Colonic mucosa (tissue), 4 donors: ENCODE data around the gene CFAP61. TPM values are rescaled to one million over a fixed set of nuclear protein-coding genes. Genes with fewer than 3 reads are reported as not detected.

Experiments
- DNase-seq: peaks from one replicate; pipeline ENCODE4 v3.0.0-alpha.2; 2020
- H3K27ac ChIP-seq: fragments of 200-600 bp; one replicate; pipeline ENCODE4 v1.8.0; 2021
- H3K27me3 ChIP-seq: fragments of 200-600 bp; one replicate; pipeline ENCODE4 v1.8.0; 2021
- H3K36me3 ChIP-seq: fragments of 200-600 bp; one replicate; pipeline ENCODE4 v1.8.0; 2021
- H3K4me1 ChIP-seq: fragments of 200-600 bp; one replicate; pipeline ENCODE4 v1.8.0; 2021; ENCODE audit warnings: mild to moderate bottlenecking
- H3K4me3 ChIP-seq: fragments of 200-600 bp; one replicate; pipeline ENCODE4 v1.8.0; 2021
- H3K9ac ChIP-seq, 2 donors: one replicate each; pipeline ENCODE4 v1.7.0; 2013; ENCODE audit warnings: control low read depth in 2 of 2, low read depth in 2 of 2, low read length in 2 of 2
- H3K9me3 ChIP-seq: fragments of 200-600 bp; one replicate; pipeline ENCODE4 v1.8.0; 2021
- CTCF ChIP-seq: fragments of 200-600 bp; IDR thresholded peaks from one replicate; pipeline ENCODE4 v1.8.0; 2022; ENCODE audit warnings: antibody characterized with exemption, mild to moderate bottlenecking
- intact Hi-C: fragments of 100-400 bp; cut with DNase I; formaldehyde crosslinking; loops from one replicate; pipeline ENCODE4 v1.14.1; 2022
- total RNA-seq, 2 donors: library from RNA; stranded (reverse); fragmentation: NEBNext Ultra II Directional in 1 of 2; extraction: Animal tissue kit (Norgen Biotek cat#: 25700) in 1 of 2; gene quantifications; one replicate each; pipeline ENCODE4 v1.2.1, GENCODE V29; 2021
- donor health status: healthy.
- donor health status: DM: no; HTN: no; CAD: no.
- donor health status: DM: no; HTN: no; CAD: no.

Gene CFAP61
- total RNA-seq, 2 donors from 2014 or later, result 0.32 TPM; not detected in 1

DNA sequence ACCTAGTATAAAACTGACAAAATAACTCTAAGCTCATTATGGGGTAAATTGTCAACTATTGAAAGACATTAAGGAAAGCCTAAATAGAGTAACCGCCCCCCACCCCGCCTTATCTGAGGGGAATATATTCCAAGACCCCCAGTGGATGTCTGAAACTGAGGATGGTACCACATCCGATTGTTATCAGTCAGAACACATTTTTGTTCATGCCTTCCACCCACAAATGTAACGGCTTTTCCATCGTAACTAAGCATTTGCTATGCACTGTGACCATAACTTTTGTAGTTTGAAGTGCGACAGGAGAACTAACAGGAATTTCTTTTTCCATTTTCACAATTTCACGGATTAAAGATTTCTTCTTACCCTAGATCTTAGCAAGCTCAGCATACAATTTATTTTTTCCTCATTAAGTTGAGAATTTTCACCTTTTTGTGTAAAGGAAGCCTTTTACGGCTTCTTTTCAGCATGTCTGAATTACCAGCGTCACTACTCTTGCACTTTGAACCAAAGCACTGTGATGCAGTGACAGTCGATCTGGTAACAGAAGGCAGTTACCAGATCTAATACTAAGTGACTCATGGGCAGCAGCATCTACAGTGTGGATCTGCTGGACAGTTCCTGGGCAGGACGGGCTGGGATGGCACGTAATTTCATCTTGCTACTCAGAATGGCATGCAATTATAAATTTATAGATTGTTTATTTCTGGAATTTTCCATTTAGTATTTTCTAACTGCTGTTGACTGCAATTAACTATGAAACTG is 11.8 kb downstream of the CFAP61 start:
- Histone ChIP-seq H3K9ac (no peak overlapping the region), H3K27ac (no peak overlapping the region), H3K27me3 (no peaks in the 10 kb centered on the region), H3K4me1 (no peaks in the 10 kb centered on the region), H3K9me3 (no peaks in the 10 kb centered on the region), H3K36me3 (no peaks in the 10 kb centered on the region), H3K4me3 (no peak overlapping the region)
- intact Hi-C loops, result no loop called here
- no peak for TF ChIP-seq CTCF
- DNase-seq, result no peak

- no peak overlapping the region for H3K4me3 ChIP-seq
- no peak for DNase-seq
- no peaks in the 10 kb centered on the region for H3K9me3 ChIP-seq
- no peak overlapping the region for H3K9ac ChIP-seq
- no peak for TF ChIP-seq CTCF
- intact Hi-C loops, result no loop called here
- no peaks in the 10 kb centered on the region for H3K4me1 ChIP-seq
- H3K27ac ChIP-seq, result no peak overlapping the region
- H3K36me3 ChIP-seq, result no peaks in the 10 kb centered on the region
- no peaks in the 10 kb centered on the region for H3K27me3 ChIP-seq
Observed at GRCh38 chr20:20065361-20065760, 13.0 kb downstream of the CFAP61 start.

DNA sequence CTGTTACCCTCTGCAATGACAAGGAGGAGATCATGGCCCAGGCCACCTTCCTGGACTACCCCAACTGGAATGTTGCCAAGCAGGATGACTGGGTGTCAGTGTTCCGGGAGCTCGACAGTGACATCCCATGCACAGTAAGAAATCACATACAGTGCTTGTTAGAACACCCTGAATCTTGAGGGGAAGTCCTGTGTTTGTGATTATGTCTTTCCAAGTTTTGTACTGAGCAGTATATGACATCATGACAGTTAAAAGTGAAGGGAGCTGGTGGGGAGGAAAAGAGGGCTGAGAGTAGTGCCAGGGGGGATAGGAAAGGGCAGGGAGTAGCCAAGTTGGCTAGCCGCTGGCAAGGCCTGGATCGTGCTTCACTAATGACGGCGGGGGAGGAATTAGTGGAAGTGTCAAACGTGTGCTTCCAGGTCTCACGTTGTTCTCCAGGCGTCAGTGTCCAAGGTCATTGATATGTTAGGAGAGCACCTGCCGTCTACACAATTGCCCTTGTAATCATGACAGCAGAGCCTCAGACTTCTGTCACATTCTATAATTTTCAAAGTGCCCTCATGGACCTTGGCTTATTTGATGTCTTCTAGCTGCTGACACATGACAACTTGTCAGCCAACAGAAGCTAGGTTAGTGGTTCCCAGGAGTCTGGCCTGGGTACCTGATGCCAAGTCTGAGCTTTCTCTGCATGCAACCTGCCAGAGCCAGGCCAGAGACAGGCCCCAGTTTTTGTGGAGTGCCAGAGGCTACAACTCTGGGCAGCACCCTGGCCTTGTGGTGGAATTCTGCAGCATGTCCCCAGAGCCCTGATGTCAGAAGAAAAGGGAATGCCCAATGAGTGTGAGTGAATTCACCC is 18.8 kb downstream of the CFAP61 start:
- DNase-seq, result no peak
- Histone ChIP-seq H3K9ac (no peak overlapping the region), H3K4me1 (no peaks in the 10 kb centered on the region), H3K27me3 (no peaks in the 10 kb centered on the region), H3K27ac (no peak overlapping the region), H3K9me3 (no peaks in the 10 kb centered on the region), H3K4me3 (no peak overlapping the region), H3K36me3 (no peaks in the 10 kb centered on the region)
- no peak for TF ChIP-seq CTCF
- intact Hi-C loops, result no loop called here

DNA sequence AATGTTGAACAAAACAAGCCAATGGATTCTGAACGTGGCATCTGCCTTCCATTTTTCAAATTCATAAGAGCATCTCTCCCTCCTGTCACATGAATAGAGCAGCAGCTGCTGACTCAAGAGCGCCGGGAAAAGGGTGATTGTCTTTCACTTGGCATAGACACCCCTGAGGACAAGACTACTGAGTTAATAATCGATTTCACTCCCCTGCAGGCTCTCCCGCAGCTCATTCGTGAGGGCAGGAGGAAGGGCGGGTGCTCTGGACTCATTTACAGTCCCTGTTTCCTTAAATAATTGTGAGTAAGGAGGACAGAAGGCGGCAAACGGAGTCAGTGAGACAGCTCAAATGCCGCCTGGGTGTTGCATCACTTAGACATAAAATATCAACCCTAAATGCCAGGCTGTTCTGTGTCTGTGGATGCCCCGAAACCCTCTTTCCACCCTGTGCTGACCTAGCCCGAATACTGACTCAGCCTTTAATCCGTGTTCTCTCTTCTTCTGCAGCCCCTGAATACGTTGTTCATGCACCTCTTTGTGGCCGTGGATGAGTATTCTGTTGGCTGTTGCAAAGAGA is 21.6 kb downstream of the CFAP61 start:
- H3K4me3 ChIP-seq, result no peak overlapping the region
- no peak overlapping the region for H3K9ac ChIP-seq
- H3K27me3 ChIP-seq, result no peaks in the 10 kb centered on the region
- no peak for TF ChIP-seq CTCF
- H3K9me3 ChIP-seq, result no peaks in the 10 kb centered on the region
- intact Hi-C loops, result no loop called here
- no peak overlapping the region for H3K27ac ChIP-seq
- no peak for DNase-seq
- H3K36me3 ChIP-seq, result no peaks in the 10 kb centered on the region
- H3K4me1 ChIP-seq, result no peaks in the 10 kb centered on the region

DNA sequence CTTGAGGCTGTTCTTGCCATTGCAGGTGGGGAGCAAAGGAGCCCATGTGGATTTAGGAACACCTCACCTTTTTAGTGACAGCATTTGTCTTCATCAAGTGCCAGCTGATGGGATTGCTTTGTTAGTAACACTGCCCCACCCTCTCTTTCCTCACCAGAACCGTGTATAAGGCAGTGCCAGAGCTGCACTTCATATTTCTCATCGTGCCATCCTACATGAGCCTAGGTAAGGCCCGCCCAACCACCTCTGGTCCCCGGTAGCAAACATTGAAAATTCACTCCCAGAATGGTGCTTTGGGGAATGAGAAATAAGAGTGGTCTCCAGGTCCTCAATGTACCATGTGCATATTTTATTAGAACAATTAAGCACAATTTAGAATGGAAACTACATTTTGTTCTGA is 22.7 kb downstream of the CFAP61 start:
- no peak for TF ChIP-seq CTCF
- H3K9me3 ChIP-seq, result no peaks in the 10 kb centered on the region
- no peak overlapping the region for H3K27ac ChIP-seq
- DNase-seq, result no peak
- no peaks in the 10 kb centered on the region for H3K36me3 ChIP-seq
- H3K9ac ChIP-seq, result no peak overlapping the region
- intact Hi-C loops, result no loop called here
- no peak overlapping the region for H3K4me3 ChIP-seq
- no peaks in the 10 kb centered on the region for H3K27me3 ChIP-seq
- H3K4me1 ChIP-seq, result no peaks in the 10 kb centered on the region
